Effector memory CD4-positive, alpha-beta T cell (primary cell): Measurements from ENCODE around the gene ERCC2.
"Not testable (repeated sequence)": the region's sequence is repeated elsewhere in the genome, so short reads cannot be mapped to it uniquely, and the experiment has no call there.

Source experiments
- DNase-seq, 3 donors: peaks; one replicate each; pipeline ENCODE4 v3.0.0-alpha.2; 2020
- H3K27ac ChIP-seq: 2 replicates; pipeline ENCODE4 v1.7.0; 2013; ENCODE audit warnings: mild to moderate bottlenecking, low read length, moderate library complexity; ENCODE audit not compliant: insufficient read depth, poor library complexity, severe bottlenecking
- H3K27me3 ChIP-seq: replicated peaks from 2 replicates; pipeline ENCODE4 v1.7.0; 2013; ENCODE audit warnings: mild to moderate bottlenecking, low read length; ENCODE audit not compliant: insufficient read depth, control insufficient read depth, poor library complexity, severe bottlenecking
- H3K36me3 ChIP-seq: 2 replicates; pipeline ENCODE4 v1.7.0; 2013; ENCODE audit warnings: mild to moderate bottlenecking, low read length, moderate library complexity; ENCODE audit not compliant: control insufficient read depth, insufficient read depth
- H3K4me1 ChIP-seq: 2 replicates; pipeline ENCODE4 v1.7.0; 2013; ENCODE audit warnings: low read length, mild to moderate bottlenecking; ENCODE audit not compliant: control insufficient read depth, insufficient read depth, poor library complexity, severe bottlenecking
- H3K4me3 ChIP-seq: 2 replicates; pipeline ENCODE4 v1.7.0; 2013; ENCODE audit warnings: low read length, low read depth, mild to moderate bottlenecking; ENCODE audit not compliant: insufficient read depth, poor library complexity, severe bottlenecking
- H3K9me3 ChIP-seq: 2 replicates; pipeline ENCODE4 v1.7.0; 2013; ENCODE audit warnings: mild to moderate bottlenecking, low read length, moderate library complexity; ENCODE audit not compliant: control insufficient read depth

ERCC2 gene

DNA sequence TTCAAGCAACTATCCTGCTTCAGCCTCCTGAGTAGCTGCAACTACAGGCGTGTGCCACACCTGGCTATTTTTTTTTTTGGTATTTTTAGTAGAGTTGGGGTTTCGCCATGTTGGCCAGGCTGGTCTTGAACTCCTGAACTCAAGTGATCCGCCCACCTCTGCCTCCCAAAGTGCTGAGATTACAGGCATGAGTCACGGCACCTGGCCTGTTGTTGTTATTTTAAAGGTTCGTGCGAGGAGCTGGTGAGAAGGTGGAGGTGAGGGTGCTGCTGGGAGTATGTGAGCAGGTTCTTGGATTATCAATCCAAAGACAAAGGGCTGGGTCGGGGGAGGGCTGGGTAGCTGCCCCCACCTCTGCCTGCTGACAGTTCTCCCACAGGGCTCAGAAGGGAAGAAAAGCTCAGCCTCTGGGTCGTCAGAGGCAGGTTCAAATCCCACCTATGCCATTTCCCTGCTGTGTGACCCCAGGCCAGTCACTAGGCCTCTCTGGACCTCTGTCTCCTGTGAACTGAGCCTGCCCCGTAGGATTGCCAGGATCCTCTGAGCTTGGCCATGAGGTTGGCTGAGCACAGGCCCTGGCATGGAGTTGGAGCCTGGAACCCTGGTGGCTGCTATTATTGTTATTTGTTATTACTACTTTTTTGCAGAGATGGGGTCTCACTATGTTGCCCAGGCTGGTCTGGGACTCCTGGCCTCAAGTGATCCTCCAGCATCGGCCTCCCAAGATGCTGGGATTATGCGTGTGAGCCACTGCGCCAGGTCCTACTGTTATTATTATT, 49.2 kb downstream of the ERCC2 start:
- Histone ChIP-seq H3K36me3 (no peaks in the 10 kb centered on the region), H3K4me3 (no peak overlapping the region), H3K27ac (no peak overlapping the region), H3K4me1 (no peaks in the 10 kb centered on the region), H3K27me3 (peaks cover 24% of the 10 kb centered on the region), H3K9me3 (no peaks in the 10 kb centered on the region)
- no peak for DNase-seq

DNA sequence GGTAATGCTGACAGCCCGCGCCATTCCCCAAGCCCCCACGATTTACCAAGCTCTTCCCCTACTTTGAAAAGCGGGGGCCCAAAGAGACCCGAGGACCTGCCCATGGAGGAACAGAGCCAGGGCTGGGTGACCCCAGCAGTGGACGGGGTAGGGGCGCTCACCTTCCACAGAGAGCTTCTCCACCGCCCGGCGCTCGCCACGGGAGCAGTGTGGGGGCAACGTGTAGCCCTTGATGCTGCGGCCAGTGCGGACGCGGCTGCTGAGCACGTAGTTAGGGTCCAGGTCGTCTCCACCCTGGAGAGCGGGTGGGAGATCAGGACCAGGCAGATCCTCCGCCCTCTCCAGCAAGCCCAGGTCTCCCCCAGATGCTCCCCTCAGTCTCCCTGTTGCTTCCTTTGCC, 55.1 kb downstream of the ERCC2 start:
- peaks cover 8% of the 10 kb centered on the region for H3K27me3 ChIP-seq

DNA sequence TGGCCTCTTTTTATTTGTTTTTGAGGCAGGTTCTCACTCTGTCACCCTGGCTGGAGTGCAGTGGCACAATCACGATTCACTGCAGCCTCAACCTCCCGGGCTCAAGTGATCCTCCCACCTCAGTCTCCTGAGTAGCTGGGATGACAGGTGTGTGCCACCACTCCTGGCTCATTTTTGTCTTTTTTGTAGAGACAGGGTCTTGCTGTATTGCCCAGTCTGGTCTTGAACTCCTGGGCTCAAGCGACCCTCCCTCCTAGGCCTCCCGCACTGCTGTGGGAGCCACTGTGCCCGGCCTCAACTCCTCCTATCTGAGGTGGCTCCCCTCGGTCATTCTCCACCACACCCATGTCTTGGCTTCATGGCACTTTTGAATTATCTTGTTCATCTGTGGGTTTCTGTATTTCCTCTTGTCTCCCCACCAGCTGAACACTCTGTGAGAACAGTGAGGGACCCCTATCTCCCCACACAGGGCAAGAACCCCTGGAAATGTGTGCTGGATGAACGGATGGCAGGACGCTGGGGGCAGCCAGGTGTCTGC, 55.6 kb downstream of the ERCC2 start:
- Histone ChIP-seq H3K36me3 (no peaks in the 10 kb centered on the region), H3K9me3 (no peaks in the 10 kb centered on the region), H3K4me3 (no peak overlapping the region), H3K27ac (no peak overlapping the region), H3K4me1 (no peaks in the 10 kb centered on the region), H3K27me3 (peaks cover 8% of the 10 kb centered on the region)
- DNase-seq: no peak

More for the DNA sequence above, 55.1 kb downstream of the ERCC2 start:
- Histone ChIP-seq H3K9me3 (no peaks in the 10 kb centered on the region), H3K4me1 (no peaks in the 10 kb centered on the region), H3K36me3 (no peaks in the 10 kb centered on the region), H3K27ac (no peak overlapping the region), H3K4me3 (no peak overlapping the region)
- DNase-seq: no peak

DNA sequence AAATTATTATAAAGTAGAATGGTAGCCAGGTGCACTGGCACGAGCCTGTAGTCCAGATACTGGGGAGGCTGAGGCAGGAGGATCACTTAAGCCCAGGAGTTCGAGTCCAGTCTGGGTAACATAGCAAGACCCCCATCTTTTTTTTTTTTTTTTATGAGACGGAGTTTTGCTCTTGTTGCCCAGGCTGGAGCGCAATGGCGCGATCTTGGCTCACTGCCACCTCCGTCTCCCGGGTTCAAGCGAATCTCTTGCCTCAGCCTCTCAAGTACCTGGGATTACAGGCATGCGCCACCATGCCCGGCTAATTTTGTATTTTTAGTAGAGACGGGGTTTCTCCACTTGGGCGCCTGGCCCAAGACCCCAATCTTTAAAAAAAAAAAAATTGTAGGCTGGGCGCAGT, 58.1 kb downstream of the ERCC2 start:
- not testable (repeated sequence) for H3K27ac ChIP-seq, H3K9me3 ChIP-seq, H3K4me3 ChIP-seq, DNase-seq, H3K36me3 ChIP-seq, H3K27me3 ChIP-seq, H3K4me1 ChIP-seq

DNA sequence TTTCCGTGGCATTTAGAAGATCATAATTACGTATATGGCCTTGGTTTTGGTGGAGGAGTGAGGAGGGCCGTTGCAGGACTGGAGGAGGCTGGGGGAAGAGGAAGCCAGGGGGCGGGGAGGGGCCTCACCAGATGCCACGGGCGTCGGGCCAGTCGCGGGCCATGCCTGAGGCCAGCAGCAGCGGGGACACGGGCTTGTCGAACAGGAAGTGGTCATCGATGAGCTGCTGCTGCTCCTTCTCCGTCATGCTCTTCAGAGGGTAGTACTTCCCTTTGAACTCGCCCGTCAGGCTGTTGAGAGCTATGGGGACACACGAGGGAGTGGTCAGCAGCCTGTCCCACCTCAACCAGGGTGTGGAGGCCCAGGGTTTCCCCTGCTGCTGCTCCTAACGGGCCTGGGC, 58.8 kb downstream of the ERCC2 start:
- Histone ChIP-seq H3K36me3 (no peaks in the 10 kb centered on the region), H3K27ac (no peak overlapping the region), H3K4me3 (no peak overlapping the region), H3K9me3 (no peaks in the 10 kb centered on the region), H3K4me1 (no peaks in the 10 kb centered on the region), H3K27me3 (no peaks in the 10 kb centered on the region)
- no peak for DNase-seq

DNA sequence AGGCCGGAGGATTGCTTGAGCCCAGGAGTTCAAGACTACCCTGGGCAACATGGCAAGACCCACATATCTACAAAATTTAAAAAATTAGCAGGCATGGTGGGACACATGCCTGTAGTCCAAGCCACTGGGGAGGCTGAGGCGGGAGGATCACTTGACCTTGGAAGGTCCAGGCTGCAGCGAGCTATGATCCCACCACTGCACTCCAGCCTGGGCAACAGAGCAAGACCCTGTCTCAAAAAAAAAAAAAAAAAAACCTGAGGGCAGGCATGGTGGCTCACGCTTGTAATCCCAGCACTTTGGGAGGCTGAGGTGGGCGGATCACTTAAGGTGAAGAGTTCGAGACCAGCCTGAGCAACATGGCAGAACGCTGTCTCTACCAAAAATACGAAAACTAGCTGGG, 61.1 kb downstream of the ERCC2 start:
- H3K9me3 ChIP-seq, H3K4me3 ChIP-seq, H3K27me3 ChIP-seq, H3K36me3 ChIP-seq, H3K27ac ChIP-seq, DNase-seq, H3K4me1 ChIP-seq: not testable (repeated sequence)

DNA sequence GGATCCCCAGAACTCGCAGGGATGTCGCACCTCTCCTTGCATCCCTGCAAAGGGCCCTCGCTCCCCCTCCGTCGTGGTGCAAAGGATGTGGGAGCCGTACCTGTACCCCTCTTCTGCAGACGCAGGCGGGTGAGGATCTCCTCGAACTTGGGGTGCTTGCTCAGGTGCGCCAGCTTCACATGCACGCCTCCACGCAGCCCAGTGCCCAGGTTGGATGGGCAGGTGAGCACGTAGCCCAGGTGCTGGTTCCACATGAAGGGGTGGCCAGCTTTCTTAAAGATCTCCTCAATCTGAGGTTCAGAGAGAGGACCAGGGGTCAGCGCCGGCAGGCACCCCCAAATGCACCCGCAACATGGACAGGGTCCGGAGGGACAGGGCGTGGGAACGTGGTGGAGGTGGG, 63.0 kb downstream of the ERCC2 start:
- no peaks in the 10 kb centered on the region for H3K9me3 ChIP-seq
- no peaks in the 10 kb centered on the region for H3K36me3 ChIP-seq
- H3K27ac ChIP-seq: no peak overlapping the region
- H3K4me1 ChIP-seq: no peaks in the 10 kb centered on the region
- no peak for DNase-seq
- no peaks in the 10 kb centered on the region for H3K27me3 ChIP-seq
- H3K4me3 ChIP-seq: no peak overlapping the region

DNA sequence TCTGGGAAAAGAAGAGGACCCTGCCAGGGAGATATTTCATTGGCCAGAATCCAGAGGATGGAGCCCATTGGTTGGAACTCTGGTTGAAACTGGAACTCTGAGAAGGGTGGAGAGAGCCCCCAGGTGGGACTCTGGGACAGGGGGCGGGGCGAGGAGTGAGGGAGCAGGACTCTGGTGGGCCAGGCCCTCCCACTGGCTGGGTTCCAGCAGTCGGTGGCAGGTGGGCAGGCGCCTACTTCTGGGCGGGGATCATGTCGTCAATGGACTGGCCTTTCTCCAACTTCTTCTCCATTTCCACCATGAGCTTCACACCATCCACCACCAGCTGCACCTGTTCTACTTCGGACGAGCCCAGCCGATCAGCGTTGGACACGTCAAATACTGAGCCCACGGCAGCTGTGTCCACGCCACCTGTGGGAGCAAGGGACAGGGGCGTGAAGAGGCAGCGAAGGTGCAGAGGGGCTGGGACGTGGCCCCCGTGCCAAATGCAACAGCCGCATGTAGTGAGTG, 63.8 kb downstream of the ERCC2 start:
- Histone ChIP-seq H3K9me3 (no peaks in the 10 kb centered on the region), H3K4me1 (no peaks in the 10 kb centered on the region), H3K36me3 (no peaks in the 10 kb centered on the region), H3K27me3 (no peaks in the 10 kb centered on the region), H3K4me3 (no peak overlapping the region), H3K27ac (no peak overlapping the region)
- no peak for DNase-seq

DNA sequence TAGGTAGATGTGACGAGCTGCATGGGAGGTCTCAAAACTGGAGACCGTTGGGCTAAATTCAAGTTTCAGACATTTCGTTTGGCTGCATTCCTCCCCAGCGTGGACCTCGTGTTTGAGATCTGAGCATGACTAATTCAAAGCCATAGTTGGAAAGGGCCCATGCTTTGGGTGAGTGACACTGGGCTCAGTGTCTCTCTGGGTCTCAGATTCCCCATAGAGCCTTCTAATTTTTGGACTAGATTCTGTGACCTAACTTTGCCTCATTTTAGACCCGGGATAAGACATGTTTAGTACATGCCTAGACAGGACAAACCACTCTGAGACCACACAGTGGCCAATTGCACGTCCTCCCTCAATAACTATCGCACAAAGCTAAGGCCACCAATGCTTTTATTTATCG, 64.3 kb downstream of the ERCC2 start:
- Histone ChIP-seq H3K36me3 (no peaks in the 10 kb centered on the region), H3K4me3 (no peak overlapping the region), H3K27ac (no peak overlapping the region), H3K4me1 (no peaks in the 10 kb centered on the region), H3K9me3 (no peaks in the 10 kb centered on the region), H3K27me3 (no peaks in the 10 kb centered on the region)
- no peak for DNase-seq

DNA sequence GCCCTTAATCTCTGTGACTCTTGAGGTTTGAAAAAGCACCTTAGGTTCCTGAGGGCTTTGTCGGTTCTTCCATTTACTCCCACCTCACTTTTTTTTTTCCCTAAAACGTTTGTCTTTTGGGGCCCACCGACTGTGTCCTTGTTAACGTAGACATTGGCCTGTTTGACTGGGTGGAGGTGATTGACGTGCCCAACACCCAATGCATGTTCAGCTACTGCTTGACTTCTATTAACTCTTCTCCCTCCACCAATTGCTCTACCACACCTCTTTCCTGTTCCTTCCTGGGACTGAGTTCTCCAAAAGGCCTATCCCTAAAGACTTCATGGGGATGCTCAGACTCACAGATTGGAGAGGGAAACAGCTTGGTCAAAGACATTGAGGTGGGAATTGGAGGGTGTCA, 65.0 kb downstream of the ERCC2 start:
- H3K4me1 ChIP-seq: no peaks in the 10 kb centered on the region
- no peaks in the 10 kb centered on the region for H3K36me3 ChIP-seq
- no peaks in the 10 kb centered on the region for H3K27me3 ChIP-seq
- DNase-seq: no peak
- no peak overlapping the region for H3K4me3 ChIP-seq
- no peaks in the 10 kb centered on the region for H3K9me3 ChIP-seq
- H3K27ac ChIP-seq: no peak overlapping the region
